ENCODE results near the gene TESK2. TPM values are rescaled to one million over a fixed set of nuclear protein-coding genes. Genes with fewer than 3 reads are reported as not detected.

TESK2 gene
- total RNA-seq, 4 donors from 2014 or later: 16.5 to 30.5 (median 23.2) TPM

DNA sequence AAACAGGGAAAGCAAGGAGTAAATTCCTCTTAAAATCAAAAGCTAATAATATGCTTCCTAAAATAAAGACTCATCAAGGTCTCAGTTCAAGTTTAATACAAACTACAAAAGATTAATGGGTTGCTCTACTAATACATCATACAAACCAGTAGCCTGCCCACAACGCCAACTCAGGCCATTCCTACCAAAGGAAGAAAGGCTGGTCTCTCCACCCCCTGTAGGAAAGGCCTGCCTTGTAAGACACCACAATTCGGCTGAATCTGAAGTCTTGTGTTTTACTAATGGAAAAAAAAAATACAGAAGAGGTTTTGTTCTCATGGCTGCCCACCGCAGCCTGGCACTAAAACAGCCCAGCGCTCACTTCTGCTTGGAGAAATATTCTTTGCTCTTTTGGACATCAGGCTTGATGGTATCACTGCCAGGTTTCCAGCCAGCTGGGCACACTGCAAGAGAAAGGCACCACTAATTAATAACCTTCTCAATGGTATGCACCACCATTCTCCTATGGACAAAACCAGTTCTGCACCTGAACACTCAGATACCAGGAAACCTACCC lies 20.1 kb upstream of the TESK2 start:
- DNase-seq: no peak
- H3K4me1 ChIP-seq: peaks cover 0 to 15% (median 0%) of the 10 kb centered on the region in 4 donors
- H3K36me3 ChIP-seq: peaks cover 0 to 76% (median 4%) of the 10 kb centered on the region in 3 donors
- H3K27ac ChIP-seq: no peak overlapping the region
- TF ChIP-seq POLR2A (IDR thresholded peaks at IDR 0.05): no peak
- TF ChIP-seq CTCF (IDR thresholded peaks at IDR 0.05): no peak
- H3K9me3 ChIP-seq: no peaks in the 10 kb centered on the region
- no peaks in the 10 kb centered on the region for H3K27me3 ChIP-seq
- no peak overlapping the region for H3K4me3 ChIP-seq

DNA sequence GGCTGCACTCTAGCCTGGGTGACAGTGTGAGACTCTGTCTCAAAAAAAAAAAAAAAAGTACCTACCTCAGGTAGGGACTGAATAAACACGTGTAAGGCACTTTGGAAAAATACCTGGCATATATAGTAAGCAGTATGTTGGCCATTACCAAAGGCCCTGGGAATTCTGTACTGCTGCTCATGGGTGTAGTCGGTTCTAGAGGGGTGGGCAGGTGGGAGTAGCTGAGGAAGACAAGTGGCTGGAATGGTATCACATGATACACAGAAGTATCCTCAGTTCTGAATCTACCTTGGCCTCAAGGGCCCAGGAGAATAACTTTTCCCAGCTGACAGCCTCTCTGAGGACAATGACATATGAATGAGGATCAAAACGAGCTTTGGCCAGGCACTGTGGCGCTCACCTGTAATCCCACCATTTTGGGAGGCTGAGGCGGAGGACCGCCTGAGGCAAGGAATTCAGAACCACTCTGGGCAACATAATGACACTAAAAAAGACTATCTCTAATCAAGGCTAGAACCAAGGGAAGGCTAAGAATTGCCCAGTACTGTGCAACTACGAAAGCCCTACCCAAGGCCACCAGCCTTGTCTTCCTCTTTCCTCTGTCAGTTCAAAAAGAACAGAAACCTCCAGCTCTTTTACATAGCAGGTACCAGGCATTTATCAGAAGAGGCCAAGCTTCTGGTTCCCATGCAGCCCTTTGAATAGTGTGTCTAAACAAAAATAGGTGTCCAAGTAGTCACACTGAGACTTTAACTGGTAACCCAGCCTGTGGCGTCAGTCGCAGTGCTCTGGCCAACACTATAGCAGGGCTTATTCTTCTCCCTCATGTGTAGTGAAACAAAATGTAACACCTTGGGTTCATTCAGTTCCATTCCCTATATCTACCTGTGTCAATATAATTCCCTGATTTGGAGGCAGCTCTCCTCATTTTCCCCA lies 19.3 kb upstream of the TESK2 start:
- Histone ChIP-seq H3K9me3 (no peaks in the 10 kb centered on the region), H3K27me3 (no peaks in the 10 kb centered on the region), H3K27ac (no peak overlapping the region), H3K4me3 (no peak overlapping the region), H3K4me1 (peaks cover 0 to 7% (median 0%) of the 10 kb centered on the region in 4 donors), H3K36me3 (peaks cover 0 to 70% (median 4%) of the 10 kb centered on the region in 3 donors)
- no peak for TF ChIP-seq CTCF (IDR thresholded peaks at IDR 0.05)
- TF ChIP-seq POLR2A (IDR thresholded peaks at IDR 0.05): no peak
- DNase-seq: peak in 1 of 3 donors; percentile 10

DNA sequence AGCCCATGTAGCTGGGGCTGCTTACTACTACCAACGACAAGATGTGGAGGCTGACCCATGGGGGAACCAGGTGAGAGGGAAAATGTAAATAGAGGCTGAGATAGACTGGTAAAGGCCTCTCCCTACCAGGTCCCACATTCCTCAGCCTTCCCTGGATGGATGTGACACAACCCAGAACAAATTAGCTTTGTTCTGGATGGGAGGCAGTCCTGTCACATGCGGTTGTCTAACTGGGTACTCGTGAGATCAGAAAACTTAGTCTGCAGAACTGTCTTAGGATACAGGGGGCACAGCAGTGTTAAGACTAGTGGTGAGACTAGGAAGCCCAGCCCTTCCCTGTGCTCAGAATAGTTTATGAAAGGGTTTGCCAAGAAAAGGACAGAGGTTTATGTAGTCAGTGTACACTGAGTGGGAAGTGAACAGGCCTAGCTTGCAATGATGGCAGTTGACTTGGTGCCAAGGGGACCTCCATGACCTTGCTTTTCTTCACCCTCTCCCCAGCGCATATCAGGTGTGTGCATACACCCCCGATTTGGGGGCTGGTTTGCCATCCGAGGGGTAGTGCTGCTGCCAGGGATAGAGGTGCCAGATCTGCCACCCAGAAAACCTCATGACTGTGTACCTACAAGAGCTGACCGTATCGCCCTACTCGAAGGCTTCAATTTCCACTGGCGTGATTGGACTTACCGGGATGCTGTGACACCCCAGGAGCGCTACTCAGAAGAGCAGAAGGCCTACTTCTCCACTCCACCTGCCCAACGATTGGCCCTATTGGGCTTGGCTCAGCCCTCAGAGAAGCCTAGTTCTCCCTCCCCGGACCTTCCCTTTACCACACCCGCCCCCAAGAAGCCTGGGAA lies 17.6 kb upstream of the TESK2 start:
- Histone ChIP-seq H3K36me3 (peaks cover 0 to 52% (median 0%) of the 10 kb centered on the region in 3 donors), H3K4me1 (no peaks in the 10 kb centered on the region), H3K27me3 (no peaks in the 10 kb centered on the region), H3K27ac (no peak overlapping the region), H3K9me3 (no peaks in the 10 kb centered on the region), H3K4me3 (no peak overlapping the region)
- TF ChIP-seq CTCF (IDR thresholded peaks at IDR 0.05) (no peak), POLR2A (IDR thresholded peaks at IDR 0.05) (no peak)
- peak in 1 of 3 donors; percentile 41 for DNase-seq

- H3K27ac ChIP-seq: no peak overlapping the region
- H3K4me3 ChIP-seq: no peak overlapping the region
- no peaks in the 10 kb centered on the region for H3K9me3 ChIP-seq
- DNase-seq: no peak
- H3K4me1 ChIP-seq: no peaks in the 10 kb centered on the region
- no peaks in the 10 kb centered on the region for H3K27me3 ChIP-seq
- TF ChIP-seq CTCF (IDR thresholded peaks at IDR 0.05) (no peak), POLR2A (IDR thresholded peaks at IDR 0.05) (no peak)
- H3K36me3 ChIP-seq: peaks cover 0 to 46% (median 0%) of the 10 kb centered on the region in 3 donors
These were observed 16.9 kb upstream of the TESK2 start for GRCh38 chr1:45507893-45508292.

GRCh38 chr1:45507195-45507594 lies 16.2 kb upstream of the TESK2 start:
- no peak for DNase-seq
- Histone ChIP-seq H3K4me3 (no peak overlapping the region), H3K36me3 (peaks cover 0 to 39% (median 0%) of the 10 kb centered on the region in 3 donors), H3K9me3 (no peaks in the 10 kb centered on the region), H3K4me1 (no peaks in the 10 kb centered on the region), H3K27ac (no peak overlapping the region), H3K27me3 (no peaks in the 10 kb centered on the region)
- TF ChIP-seq CTCF (IDR thresholded peaks at IDR 0.05): no peak
- TF ChIP-seq POLR2A (IDR thresholded peaks at IDR 0.05): no peak

Measured in Peyer's patch (tissue), 4 donors.